ENCODE data around the gene SERINC5.

The SERINC5 gene

GRCh38 chr5:80090884-80091166, 165.0 kb downstream of the SERINC5 start:
- no peak for DNase-seq

- DNase-seq: peak; percentile 81
These were observed 172.6 kb downstream of the SERINC5 start for GRCh38 chr5:80083101-80083890.

GRCh38 chr5:80082731-80083100, 173.1 kb downstream of the SERINC5 start:
- DNase-seq: peak; percentile 85

GRCh38 chr5:80082281-80082680, 173.6 kb downstream of the SERINC5 start:
- DNase-seq: no peak

- no peak for DNase-seq
These were observed 176.9 kb downstream of the SERINC5 start for GRCh38 chr5:80078921-80079320.

- no peak for DNase-seq
These were observed 178.7 kb downstream of the SERINC5 start for GRCh38 chr5:80077051-80077714.

- no peak for DNase-seq
These were observed 179.5 kb downstream of the SERINC5 start for GRCh38 chr5:80076131-80077050.

GRCh38 chr5:80072103-80073073, 183.5 kb downstream of the SERINC5 start:
- DNase-seq: peak; percentile 13

- no peak for DNase-seq
These were observed 184.3 kb downstream of the SERINC5 start for GRCh38 chr5:80071510-80072021.

GRCh38 chr5:80070338-80071056, 185.4 kb downstream of the SERINC5 start:
- peak; percentile 55 for DNase-seq

- no peak for DNase-seq
These were observed 185.9 kb downstream of the SERINC5 start for GRCh38 chr5:80069918-80070318.

- DNase-seq: no peak
These were observed 186.5 kb downstream of the SERINC5 start for GRCh38 chr5:80069251-80069800.

GRCh38 chr5:80068775-80069174, 187.1 kb downstream of the SERINC5 start:
- DNase-seq: no peak

GRCh38 chr5:80068246-80068636, 187.6 kb downstream of the SERINC5 start:
- no peak for DNase-seq

GRCh38 chr5:80067531-80068245, 188.2 kb downstream of the SERINC5 start:
- DNase-seq: no peak

GRCh38 chr5:80067016-80067415, 188.8 kb downstream of the SERINC5 start:
- no peak for DNase-seq

GRCh38 chr5:80064124-80064523, 191.7 kb downstream of the SERINC5 start:
- peak; percentile 54 for DNase-seq
